NCI-H82 (cell line): ENCODE results near the gene PSORS1C1.

Experiments used
- DNase-seq: peaks from one replicate; lab custom pipeline; 2025; lab: John Stamatoyannopoulos, UW

Gene PSORS1C1

DNA sequence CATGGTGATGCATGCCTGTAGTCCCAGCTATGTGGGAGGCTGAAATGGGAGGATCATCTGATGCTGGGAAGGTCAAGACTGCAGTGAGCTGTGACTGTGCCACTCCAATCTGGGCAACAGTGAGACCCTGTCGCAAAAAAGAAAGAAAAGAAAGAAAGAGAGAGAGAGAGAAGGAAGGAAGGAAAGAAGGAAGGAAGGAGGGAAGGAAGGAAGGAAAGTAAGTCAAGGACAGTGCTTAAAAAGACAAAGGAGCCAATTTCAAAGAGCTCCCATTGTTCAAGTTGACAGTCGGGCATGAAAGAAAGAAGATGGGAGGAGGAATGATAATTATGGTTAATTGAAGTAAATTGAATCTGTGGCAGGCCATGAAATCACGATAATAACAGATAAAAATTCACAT, 18.4 kb upstream of the PSORS1C1 start:
- no peak for DNase-seq

DNA sequence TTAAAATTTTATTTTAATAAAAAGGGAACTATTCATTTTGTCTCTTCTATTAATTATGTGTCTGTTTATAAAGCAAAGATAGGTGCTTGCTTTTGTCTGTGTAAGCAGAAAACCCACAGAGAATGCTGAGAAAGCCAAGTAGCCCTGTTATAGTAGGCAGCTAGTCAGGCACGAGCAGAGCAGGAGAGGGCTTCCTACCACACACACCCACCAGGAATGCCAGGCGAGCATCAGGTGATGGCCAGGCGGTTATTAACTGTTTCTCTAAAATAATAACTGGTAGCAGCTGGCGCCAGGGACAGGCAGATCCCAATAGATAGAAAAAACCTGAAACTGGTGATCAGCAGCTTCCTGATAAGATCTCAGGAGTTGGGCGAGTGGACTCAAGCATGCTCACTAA, 17.9 kb upstream of the PSORS1C1 start:
- no peak for DNase-seq

DNA sequence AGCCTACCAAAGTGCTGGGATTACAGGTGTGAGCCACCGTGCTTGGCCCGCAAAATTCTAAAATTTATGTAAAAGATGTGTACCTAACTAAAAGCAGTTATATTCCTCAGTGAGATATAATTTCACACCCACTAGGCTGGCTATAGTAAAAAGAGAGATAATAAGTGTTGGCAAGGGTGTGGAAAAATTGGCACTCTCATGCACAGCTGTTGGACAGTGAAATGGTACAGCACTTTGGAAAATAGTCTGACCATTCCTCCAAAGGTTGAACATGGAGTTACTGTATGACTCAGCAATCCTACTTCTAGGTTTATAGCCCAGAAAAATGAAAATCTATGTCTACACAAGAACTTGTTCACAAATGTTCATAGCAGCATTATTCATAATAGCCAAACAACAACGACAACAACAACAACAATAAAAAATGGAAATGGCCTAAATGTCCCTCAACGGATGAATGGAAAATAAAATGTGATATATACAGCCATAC, 16.1 kb upstream of the PSORS1C1 start:
- DNase-seq = no peak

DNA sequence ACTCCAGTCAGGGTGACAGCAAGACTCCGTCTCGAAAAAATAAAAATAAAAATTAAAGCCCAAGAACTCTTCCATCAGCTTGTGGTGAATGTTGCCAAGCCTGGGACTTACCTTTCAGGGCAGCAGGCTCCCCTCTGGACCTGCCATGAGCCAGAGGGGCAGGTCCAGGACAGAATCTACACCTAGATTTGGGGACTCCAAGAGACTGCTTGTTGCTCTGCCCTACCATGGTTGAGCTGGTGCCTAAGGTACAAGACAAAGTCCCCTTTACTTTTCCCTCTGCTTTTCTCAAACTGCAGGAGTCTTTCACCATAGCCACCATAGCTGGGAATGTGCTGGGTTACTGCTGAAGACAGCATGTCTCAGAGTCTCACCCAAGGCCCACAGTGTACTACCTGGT, 11.5 kb upstream of the PSORS1C1 start:
- DNase-seq = no peak

DNA sequence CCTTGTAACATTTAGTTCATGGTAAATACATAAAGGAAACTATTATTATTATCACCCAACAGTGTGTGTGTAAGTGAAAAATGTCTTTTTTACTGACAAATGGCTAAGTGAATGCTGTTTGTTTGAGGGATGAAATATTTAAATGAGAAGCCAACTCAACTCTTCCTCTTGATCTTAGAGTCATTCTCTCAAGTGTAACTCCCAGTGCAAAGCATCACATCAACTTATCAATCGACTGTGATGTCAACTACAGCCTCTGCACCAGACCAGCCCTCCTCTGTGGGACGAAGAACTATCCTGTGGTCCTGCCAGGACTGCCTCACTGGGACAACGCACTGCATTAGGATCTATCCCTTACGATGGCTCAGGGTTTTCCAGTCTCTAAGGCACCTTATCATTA, 7.5 kb upstream of the PSORS1C1 start:
- no peak for DNase-seq

DNA sequence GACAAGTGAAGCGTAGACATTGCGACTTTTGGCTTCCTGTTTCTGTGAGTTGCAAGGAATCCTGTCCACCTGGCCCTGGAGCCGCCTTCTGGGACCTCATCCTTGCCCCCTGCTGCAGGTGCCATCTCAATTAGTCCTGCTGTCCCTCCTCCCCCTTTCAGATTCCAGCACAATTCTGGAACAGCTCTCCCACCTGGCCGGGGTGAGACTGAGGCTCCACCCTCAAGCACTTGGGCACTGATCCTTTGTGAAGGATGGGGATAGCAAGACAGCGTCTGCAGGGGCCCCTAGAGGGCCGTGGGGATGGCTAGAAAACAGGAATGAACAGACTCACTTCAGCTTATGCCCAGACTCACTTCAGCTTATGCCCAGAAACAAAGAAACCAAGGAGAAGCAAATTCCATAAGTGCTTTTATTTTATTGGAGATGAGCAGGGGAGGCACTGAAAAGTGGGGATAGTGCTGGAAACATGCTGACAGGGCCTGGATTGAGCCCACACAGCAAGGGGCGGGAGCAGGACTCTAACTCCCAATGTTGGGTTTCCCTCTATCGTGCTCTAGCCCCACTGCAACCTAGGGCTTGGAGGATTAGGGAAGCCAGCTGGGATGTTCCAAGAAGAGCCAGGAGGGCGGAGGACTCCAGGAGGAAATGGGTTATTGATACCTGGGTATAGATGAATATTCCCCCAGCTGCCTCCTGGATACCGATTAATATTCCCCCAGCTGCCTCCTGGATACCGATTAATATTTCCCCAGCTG, 3.6 kb upstream of the PSORS1C1 start:
- peak; percentile 29 for DNase-seq

DNA sequence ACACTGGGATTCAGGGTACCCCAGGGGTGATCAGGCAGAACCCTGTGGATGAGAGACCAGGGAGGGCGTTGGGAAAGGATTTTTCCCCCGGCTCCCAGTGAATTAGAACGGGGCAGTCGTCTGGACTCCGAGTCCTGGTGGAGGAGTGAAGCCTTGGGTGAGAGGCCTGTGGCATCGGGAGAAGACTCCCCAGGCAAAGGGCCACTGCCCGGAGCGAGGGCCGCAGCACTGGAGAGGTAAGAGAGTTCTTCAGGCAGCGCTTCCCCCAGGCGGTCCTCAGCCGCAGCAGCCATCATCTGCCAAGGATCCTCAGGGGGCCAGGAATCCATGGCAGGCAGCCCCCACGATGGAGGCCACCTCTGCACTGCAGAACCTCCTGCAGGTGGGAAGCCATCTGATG, 2.9 kb upstream of the PSORS1C1 start:
- no peak for DNase-seq

DNA sequence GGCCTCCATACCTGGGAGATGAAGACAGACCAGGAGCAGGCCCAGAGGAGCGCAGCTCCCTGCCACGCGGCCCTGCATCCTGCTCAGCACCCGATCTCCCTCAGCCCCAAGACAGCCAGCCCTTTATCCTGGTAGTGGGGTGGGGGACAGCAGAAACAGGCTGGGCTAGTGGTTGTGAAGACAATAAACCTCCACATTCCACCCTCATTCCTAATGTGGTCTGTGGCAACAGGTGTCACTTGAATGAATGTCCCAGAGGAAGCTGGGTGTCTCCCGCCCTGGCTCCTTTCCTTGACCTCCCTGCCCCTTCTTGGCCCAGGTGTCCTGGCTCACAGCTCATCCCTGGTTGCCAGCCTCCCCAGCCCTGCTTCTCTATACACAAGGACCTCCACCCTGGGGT, 2.1 kb upstream of the PSORS1C1 start, which contains the start of gene C6orf15:
C6orf15 (minus strand) TSS at position 98 of the 400 bp plus-strand sequence; CDS start at position 78, 20 bp downstream.
- no peak for DNase-seq

DNA sequence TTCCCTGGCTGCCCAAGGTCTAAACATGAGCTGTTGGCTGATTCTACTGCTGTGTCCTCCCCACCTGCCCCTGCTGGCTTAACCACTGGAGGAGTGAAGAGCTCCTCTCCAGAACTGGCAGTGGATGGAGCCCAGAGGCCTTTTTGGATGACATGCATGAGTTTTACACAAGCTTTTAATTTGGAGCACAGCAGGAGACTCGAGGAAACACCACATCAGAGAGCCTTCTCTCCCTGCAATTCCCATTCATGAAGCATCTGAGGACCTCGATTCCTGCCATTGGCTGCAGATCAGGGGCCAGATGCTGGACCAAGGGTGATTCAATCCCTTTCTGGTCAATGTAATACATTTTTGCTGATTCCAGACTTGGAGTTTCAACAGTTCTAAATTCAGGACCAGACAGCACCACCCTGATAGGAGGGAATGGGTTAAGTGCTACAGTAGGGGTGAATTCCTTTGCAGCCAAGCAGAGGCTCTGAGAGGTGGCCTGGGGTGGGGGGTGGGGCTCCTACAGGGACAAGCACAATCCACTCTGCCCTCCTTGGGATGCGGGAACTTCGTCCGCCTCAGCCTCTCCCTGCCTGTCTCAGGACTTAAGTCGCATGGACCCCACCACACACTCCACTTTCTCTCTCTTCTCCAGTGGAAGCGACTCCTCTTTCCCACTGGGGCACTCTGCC, 599 bp upstream of the PSORS1C1 start:
- no peak for DNase-seq

DNA sequence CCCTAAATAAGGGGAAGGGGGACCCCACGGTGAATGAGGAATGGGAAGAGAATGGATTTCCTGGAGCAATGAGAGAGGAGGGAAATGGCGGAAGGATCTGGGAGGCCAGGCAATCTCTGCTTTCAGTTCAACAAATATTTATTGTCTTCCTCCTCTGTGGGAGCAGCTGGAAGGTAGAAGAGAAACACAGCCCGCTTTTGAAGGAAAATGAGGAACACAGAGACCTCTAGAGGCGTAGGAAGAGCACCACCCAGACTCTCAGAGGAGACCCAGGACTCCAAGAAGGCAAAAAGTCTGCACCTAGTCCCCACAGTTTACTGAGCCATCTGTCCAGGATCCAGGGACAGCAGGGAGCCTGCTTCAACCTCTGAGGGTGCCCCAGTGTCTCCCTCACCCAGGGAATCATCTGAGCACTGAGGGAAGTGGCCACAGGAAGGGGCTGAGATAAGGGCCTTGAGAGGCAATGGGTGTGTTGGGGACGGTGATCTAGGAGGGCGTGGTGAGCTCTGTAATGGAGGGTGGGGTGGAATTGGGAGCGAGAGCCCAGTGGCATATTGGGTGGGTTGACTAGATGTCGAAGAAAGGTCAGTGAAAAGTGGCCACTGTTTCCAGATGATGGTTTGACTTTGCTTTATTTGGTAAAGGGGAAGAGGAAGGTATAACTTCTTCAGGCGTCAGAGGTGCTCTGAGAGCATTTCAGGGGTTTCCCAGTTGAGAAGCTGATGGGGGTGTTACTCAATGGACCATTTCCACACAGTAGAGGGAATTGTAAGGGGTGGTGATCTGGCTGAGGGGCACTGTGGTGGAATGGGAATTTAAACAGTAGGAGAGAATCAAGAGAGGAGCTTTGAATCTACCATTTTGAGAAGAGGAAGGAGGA, 610 bp downstream of the PSORS1C1 start:
- DNase-seq = no peak

DNA sequence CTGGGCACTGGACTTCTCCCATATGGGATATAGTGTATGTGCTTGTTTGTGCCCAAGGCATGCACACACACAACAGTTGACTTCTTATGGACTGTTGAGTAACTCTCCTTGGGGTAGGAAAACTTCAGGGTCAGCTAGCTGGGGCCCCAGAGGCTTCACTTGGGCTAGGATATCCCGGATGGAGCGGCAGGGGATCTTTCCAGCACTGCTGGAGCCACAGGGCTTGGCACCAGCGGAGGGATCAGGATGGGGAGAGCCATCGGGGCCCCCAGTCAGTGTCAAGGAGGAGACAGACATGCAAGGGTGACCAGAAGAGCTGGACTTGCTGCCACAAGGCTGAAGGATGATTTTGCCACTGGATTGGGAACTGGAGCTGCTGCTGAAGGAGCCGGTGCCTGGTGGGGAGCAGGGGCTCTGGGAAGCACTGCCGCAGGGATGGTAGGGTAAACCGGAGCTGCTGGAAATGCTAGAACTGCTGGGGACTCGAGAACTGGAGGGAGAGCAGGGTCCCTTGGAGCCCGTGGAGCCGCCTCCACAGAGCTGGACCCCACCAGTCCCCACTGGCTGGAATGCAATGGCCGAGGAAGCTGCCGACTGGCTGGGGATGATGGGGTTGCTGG, 1.5 kb downstream of the PSORS1C1 start:
- no peak for DNase-seq

DNA sequence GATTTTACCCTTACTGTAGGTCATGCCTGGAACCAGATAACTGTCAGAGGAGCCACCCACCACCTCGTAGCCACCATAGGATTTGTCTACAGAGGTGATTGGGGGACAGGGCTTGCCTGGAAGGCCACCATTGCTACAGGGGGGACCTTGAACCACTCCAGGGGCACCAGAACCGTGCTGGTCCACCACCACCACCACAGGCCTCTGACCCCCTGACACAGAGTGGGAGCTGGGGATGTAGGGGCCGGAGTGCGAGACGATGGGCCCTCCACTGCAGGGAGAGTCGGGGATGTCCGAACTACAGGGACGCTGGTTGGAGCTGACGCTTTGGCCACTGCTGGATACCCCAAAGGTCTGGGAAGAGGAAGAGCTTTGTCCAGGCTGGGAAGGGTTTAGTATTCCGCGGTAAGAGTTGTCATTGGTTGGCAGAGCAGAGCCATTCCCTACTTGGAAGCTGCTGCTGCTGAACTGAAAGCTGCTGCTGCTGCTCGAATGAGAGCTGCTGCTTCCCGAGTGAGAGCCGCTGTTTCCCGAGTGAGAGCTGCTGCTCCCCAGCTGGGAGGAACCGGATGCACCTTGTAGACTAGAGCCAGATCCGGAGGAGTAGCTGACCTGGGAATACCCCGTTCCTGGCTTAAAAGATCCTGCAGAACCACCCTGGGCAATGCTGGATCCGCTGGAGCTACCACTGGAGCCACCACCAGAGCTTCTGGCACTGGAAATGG, 2.2 kb downstream of the PSORS1C1 start:
- no peak for DNase-seq

DNA sequence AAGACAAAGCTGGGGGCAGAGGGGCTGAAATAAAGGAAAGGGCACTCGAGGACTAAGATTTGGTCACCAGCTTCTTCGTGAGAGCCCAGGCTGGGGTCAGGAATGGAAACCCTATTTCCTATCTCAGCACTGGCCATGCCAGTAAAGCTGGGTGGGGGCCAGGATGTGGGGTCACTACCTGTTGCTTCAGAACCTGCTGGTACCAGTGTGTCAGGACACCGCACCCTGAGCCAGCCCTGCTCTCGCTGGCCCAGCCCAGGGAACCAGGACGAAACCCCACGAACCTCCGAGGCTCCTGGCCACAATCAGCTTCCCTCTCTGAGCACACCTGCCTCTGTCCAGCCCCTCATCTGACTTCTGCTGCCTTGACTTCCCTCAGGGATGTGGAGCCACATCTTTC, 3.6 kb downstream of the PSORS1C1 start:
- no peak for DNase-seq

DNA sequence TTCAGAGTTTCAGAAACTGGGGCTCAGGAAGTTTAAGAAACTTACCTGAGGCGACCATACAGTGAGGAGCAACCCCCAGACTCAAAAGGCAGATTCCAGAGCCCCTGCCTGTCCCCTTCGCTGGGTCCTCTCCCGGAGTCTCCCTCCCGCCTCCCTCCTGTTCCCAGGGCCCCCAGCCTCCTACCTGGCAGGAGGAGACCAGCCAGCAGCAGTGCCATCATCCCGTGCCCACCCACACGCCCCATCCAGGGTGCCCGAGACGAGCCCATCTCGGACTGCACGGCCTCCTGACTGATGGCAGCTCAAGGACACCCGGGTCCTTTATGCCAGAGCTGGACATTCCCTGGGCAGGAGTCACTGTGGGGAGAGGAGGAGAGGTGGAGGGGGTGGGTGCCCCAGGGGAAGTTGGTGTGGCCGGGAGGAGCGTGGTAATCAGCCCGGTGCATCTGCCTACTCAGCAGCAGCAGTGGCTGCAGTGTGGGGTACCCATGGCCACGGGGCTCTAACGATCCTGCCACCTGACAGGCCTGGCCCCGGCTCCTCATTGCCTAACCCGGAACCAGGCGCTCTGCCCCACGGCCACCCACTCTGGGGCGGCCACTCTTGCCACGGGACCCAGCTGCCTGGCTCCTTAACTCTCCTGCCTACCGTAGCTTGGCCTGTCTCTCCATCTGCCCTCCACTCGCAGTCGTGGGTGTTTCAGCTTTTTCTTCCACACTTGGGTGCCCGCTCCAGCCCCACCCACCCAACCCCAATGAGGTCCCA, 5.7 kb downstream of the PSORS1C1 start, which contains the start of gene CDSN:
CDSN (minus strand) TSS at position 296 of the 765 bp plus-strand sequence; CDS start at position 269, 27 bp downstream.
- DNase-seq = no peak

DNA sequence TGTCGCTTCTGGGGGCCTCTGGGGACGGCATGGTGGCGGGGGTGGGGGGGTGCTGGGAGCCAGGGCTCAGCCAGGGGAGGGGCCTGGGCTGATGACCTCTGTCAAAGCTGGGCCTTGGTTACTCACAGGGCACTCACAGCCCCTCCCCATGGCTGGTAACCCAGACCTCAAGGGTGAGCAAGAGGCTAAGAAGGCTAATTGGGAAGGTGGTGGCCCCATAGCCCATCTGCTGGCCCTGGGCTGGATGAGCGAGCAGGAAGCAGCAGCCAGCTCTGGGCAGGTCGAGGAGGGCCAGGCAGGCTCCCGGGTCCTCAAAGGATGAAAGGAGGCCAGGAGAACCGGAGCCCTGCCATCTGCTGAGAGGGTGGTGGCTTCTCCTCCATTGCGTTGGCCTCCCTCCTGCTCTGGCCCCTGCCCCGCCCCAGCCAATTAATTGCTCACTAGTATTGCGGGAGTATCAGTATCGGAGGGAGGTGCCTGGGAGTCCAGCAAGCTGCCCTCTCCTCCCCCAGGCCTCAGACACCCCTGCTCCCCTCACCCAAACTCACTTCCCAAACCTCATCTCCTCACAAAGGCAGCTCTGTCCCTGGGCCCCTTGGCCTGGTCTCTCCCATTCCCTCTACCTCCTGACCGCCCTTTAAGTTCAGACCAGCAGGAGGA, 6.7 kb downstream of the PSORS1C1 start:
- no peak for DNase-seq

DNA sequence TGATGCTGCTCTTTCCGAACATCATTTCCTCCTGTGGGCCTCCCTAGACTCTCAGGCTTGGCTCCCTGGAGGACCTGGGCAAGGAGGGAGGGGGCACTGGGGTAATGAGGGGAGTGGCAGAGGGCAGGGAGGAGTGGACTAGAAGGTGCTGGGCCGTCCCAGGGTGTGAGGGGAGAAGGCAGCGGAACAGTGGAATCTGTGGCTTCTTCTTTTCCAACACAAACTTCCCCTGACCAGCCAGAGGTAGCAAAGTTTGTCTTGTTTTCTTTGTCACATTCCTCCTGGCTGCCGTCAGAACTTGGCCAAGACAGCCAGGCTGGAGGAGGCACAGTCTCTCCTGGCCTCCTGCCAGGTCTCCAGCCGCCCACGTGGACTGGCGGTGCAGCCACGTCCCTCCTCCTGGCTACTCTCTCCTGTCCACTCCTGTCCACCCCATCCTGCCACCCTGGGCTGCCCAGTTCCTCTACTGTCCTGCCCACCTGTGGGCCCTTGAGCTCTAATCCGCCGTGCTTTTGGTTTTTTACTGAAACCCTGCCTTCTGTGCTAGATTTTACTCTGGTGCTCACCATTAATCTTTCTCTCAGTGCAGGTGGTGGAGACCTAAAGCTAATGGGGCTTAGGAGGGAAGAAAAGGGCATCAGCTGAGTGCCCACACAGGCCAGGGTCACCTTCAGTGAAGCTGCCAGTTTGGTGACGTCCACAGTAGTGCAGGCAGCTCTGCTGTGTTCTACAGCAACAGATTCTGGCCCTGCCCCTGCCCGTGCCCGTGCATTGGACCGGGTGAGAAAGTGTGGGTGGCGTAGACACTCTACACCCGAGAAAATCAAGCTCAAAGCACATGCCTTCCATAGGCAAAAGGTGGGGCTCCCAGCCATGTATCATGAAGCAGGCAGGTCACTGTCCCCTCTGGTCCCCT, 8.4 kb downstream of the PSORS1C1 start:
- no peak for DNase-seq

DNA sequence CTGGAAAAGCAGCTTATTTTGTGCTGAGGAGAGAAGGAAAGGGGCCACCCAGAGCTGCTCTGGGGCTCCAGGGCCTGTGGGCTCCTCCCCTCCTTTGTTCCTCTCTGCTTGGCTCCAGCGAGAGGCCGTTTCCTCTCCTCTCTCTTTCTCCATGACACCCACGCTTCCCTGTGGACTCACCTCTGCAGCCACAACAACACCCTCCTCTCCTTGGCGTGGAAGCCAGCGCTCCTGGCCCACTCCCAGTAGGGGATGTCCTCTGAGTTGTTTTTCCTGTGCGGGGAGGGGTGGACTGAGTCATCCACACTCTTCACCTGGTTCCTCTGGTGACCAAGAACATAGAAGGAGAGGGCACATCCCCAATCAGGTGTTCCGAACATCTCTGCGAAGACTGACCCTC, 10.6 kb downstream of the PSORS1C1 start:
- no peak for DNase-seq

DNA sequence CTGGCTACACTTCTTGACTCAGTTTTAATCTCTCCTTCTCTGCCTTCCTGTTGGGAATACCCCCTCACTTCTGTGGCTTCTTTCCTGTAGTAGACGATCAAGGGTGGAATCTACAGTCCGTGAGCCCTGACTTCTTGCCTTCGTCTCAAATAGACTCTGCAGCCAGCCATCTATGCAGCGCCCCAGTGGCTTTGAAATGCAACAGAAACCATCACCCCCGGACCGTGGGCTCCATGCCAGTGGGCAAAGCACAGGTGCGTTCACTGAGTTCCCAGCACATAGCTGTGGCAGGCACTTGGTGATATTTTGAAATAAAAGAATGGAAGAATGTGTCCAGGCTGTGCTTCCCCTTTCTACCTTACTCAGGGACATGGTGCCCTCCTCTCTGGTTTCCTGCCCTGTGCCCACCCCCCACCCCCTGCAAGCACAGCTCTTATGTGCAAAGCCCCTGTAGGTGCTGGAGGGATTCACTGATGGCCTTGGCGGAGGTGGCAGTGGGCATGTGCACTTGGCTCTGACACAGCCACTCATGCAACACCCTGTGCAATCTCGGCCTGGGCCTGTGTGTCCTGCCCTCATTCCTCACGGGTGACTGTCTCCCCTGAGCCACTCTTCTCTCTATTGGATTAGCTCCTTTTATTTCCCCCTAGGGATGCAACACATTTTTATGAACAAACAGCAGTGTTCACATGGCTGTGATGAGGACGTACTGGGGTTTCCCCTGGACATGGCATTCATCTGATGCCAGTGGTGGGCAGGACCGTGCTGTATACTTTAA, 11.2 kb downstream of the PSORS1C1 start:
- peak; percentile 24 for DNase-seq
